BLaER1 (cell line): ENCODE data around the gene SHROOM2.

Source experiments
- H3K27ac ChIP-seq: shearing (Covaris generic); formaldehyde crosslinking; 2 replicates; pipeline ENCODE4 v1.8.1; 2022
- H3K27me3 ChIP-seq: shearing (Covaris generic); formaldehyde crosslinking; 2 replicates; pipeline ENCODE4 v1.8.1; 2022
- H3K36me3 ChIP-seq: shearing (Covaris generic); formaldehyde crosslinking; 2 replicates; pipeline ENCODE4 v1.8.1; 2022
- H3K4me1 ChIP-seq: shearing (Covaris generic); formaldehyde crosslinking; 2 replicates; pipeline ENCODE4 v1.8.1; 2022
- H3K4me2 ChIP-seq: shearing (Covaris generic); formaldehyde crosslinking; 2 replicates; pipeline ENCODE4 v1.8.1; 2022
- H3K4me3 ChIP-seq: shearing (Covaris generic); formaldehyde crosslinking; 2 replicates; pipeline ENCODE4 v1.8.1; 2022
- H3K9ac ChIP-seq: shearing (Covaris generic); formaldehyde crosslinking; 2 replicates; pipeline ENCODE4 v1.8.1; 2022
- H3K9me3 ChIP-seq: shearing (Covaris generic); formaldehyde crosslinking; 2 replicates; pipeline ENCODE4 v1.8.1; 2022
- H4K20me1 ChIP-seq: shearing (Covaris generic); formaldehyde crosslinking; 2 replicates; pipeline ENCODE4 v1.8.1; 2022
- Cebpa-rat ChIP-seq: shearing (Covaris generic); IDR thresholded peaks from 2 replicates; pipeline ENCODE4 v1.8.1; 2022

The SHROOM2 gene

GRCh38 chrX:9906919-9907318 lies 120.7 kb downstream of the SHROOM2 start:
- H3K4me1 ChIP-seq = no peaks in the 10 kb centered on the region
- H3K36me3 ChIP-seq = no peaks in the 10 kb centered on the region
- no peak overlapping the region for H3K27ac ChIP-seq
- no peak overlapping the region for H3K4me3 ChIP-seq
- no peaks in the 10 kb centered on the region for H4K20me1 ChIP-seq
- H3K27me3 ChIP-seq = no peaks in the 10 kb centered on the region
- H3K9me3 ChIP-seq = no peaks in the 10 kb centered on the region
- TF ChIP-seq Cebpa-rat = no peak
- H3K4me2 ChIP-seq = no peak overlapping the region
- no peak overlapping the region for H3K9ac ChIP-seq

DNA sequence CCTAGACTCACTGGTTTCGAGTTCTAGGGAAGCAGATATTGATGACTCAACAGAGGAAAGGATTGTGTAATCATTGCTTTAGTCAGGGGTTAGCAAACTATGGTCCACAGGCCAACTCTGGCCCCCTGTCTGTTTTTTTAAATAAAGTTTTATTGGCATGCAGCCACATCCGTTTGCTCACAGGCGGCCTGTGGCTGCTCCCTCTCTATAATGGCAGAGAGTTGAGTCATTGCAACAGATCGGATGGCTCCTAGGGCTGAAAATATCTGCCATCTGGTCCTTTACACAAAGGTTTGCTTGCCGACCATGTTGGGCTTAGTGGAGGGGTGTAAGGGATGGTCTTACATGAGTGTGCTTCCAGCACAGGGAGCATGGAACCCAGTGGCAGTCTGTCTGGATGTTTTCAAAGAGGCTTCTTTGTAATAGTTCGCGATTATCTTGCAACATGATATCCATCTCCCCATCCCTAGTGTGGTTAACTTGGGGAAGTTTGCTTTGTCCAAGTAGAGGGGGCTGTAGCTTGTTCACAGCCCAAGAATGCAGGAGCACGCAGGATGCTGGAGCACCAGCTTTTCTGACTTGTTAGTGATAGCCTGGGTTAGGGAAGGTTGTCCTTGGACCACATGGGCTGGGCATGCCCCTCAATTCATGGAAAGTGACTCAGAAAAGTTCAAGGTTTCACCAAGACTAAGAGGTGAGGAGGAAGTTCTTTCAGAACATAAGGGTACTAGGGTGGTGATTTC lies 121.6 kb downstream of the SHROOM2 start:
- no peaks in the 10 kb centered on the region for H4K20me1 ChIP-seq
- H3K27ac ChIP-seq = no peak overlapping the region
- no peaks in the 10 kb centered on the region for H3K9me3 ChIP-seq
- H3K4me2 ChIP-seq = no peak overlapping the region
- H3K4me1 ChIP-seq = no peaks in the 10 kb centered on the region
- H3K4me3 ChIP-seq = no peak overlapping the region
- no peaks in the 10 kb centered on the region for H3K27me3 ChIP-seq
- H3K9ac ChIP-seq = no peak overlapping the region
- TF ChIP-seq Cebpa-rat = no peak
- no peaks in the 10 kb centered on the region for H3K36me3 ChIP-seq

DNA sequence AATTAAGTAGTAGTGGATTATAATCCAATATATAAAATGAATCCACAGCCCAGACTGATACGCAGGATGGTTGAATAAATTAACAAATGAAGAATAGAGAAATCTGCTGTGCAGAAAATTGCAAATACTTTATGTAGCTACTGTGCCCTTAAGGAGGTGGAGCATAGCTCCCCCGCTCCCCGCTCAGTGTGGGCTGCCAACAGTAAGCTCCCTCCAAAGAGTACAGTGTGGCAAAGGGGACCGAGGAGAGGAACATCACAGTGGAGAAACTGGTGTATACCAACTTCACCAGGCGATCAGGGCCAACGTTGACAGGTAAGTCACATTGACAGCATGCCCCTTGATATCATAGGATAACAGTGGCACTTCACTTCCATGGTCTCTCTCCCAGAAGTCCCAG lies 123.0 kb downstream of the SHROOM2 start:
- Histone ChIP-seq H3K4me1 (no peaks in the 10 kb centered on the region), H3K9ac (no peak overlapping the region), H3K4me3 (no peak overlapping the region), H4K20me1 (no peaks in the 10 kb centered on the region), H3K4me2 (no peak overlapping the region), H3K9me3 (no peaks in the 10 kb centered on the region), H3K36me3 (no peaks in the 10 kb centered on the region), H3K27ac (no peak overlapping the region), H3K27me3 (no peaks in the 10 kb centered on the region)
- TF ChIP-seq Cebpa-rat = no peak

DNA sequence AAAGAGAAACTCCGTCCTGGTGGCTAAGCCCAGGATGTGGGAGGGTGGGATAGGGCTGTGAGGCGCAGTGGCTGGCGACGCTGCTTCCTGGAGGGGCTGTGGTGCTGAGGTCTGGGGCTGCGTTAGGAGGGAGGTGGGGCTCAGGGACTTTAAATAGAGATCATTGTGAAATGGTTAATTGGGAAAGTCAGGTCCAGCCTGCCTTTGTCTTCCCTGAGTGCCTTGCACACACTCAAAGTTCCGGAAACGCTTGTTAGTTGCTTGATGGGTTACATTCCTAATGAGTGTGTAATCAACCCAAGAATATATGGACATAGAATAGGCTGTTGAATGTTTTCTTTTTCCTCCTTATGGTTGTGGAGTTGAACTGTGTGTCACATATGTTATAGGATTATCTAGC lies 125.3 kb downstream of the SHROOM2 start:
- H3K4me1 ChIP-seq = no peaks in the 10 kb centered on the region
- H3K4me2 ChIP-seq = no peak overlapping the region
- TF ChIP-seq Cebpa-rat = no peak
- no peaks in the 10 kb centered on the region for H3K9me3 ChIP-seq
- H3K4me3 ChIP-seq = no peak overlapping the region
- H3K27me3 ChIP-seq = no peaks in the 10 kb centered on the region
- H3K27ac ChIP-seq = no peak overlapping the region
- H3K36me3 ChIP-seq = no peaks in the 10 kb centered on the region
- no peak overlapping the region for H3K9ac ChIP-seq
- no peaks in the 10 kb centered on the region for H4K20me1 ChIP-seq

DNA sequence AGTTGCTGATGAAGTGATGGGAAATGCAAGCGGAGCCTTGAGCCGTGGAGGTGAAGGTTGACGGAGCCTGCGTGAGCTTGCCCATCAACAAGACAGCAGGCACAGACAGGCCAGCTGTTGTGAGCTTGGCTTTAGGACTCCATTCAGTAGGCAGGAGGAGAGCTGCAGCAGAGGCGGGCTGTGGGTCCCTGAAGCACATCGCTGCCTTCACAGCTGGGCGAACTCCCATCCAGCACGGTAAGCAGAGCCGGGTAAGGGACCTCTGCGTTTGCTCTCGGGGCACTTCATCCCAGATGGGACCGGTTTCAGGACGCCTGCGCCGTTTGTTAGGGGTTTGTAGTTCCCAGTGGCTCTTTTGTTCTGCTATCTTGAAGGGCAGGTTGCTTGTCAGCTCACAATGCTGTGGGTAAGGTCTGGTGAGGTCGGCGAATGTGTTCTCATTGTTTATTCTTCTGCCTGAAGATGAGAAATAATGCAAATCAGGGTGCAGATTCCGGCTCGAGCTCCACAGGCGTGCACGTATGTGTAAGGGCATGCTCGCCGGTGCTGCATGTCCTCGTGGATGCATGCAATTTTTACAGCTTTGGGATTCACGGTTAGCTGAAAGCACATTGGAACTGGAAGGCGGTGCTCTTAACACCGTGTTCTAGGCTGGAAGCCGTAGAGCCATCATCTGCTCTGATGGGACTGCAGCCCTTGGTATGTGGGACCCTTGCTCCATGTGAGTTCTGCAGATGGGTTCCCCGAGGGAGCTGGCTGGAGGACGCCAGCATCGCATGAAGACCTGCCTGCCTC lies 126.3 kb downstream of the SHROOM2 start:
- no peaks in the 10 kb centered on the region for H4K20me1 ChIP-seq
- H3K4me3 ChIP-seq = no peak overlapping the region
- no peak overlapping the region for H3K4me2 ChIP-seq
- no peaks in the 10 kb centered on the region for H3K36me3 ChIP-seq
- no peak overlapping the region for H3K27ac ChIP-seq
- no peaks in the 10 kb centered on the region for H3K27me3 ChIP-seq
- H3K9ac ChIP-seq = no peak overlapping the region
- H3K9me3 ChIP-seq = no peaks in the 10 kb centered on the region
- no peak for TF ChIP-seq Cebpa-rat
- no peaks in the 10 kb centered on the region for H3K4me1 ChIP-seq

GRCh38 chrX:9913146-9913433 lies 126.9 kb downstream of the SHROOM2 start:
- Histone ChIP-seq H3K9ac (no peak overlapping the region), H3K4me1 (no peaks in the 10 kb centered on the region), H4K20me1 (no peaks in the 10 kb centered on the region), H3K27me3 (no peaks in the 10 kb centered on the region), H3K27ac (no peak overlapping the region), H3K4me3 (no peak overlapping the region), H3K36me3 (no peaks in the 10 kb centered on the region), H3K4me2 (no peak overlapping the region), H3K9me3 (no peaks in the 10 kb centered on the region)
- no peak for TF ChIP-seq Cebpa-rat

DNA sequence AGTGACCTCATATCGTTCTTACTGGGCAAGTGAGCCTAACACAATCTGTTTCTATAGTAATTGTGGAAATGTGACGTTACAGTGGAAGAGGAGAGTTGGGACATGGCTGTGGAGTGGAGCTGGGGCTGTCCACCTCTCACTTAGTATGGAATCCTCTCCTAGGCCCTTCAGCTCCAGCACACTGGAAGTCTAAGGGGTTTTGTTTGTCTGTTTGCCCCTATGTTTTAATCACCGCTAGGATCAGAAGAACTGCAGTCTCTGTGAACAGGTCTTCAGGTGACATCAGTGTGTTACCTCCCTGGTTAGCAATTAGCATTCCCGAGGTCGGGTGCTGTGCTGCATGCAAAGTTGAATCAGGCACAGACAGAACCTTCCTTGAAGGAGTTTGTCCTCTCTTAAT lies 131.6 kb downstream of the SHROOM2 start:
- Histone ChIP-seq H3K36me3 (no peaks in the 10 kb centered on the region), H3K27me3 (no peaks in the 10 kb centered on the region), H3K9me3 (peaks cover 6% of the 10 kb centered on the region), H4K20me1 (no peaks in the 10 kb centered on the region), H3K4me2 (no peak overlapping the region), H3K4me1 (no peaks in the 10 kb centered on the region), H3K27ac (no peak overlapping the region), H3K4me3 (no peak overlapping the region), H3K9ac (no peak overlapping the region)
- no peak for TF ChIP-seq Cebpa-rat

GRCh38 chrX:9919632-9920172 lies 133.5 kb downstream of the SHROOM2 start:
- Histone ChIP-seq H3K9me3 (peaks cover 6% of the 10 kb centered on the region), H3K36me3 (no peaks in the 10 kb centered on the region), H3K9ac (no peak overlapping the region), H3K4me3 (no peak overlapping the region), H3K4me2 (no peak overlapping the region), H4K20me1 (no peaks in the 10 kb centered on the region), H3K27ac (no peak overlapping the region), H3K27me3 (no peaks in the 10 kb centered on the region), H3K4me1 (no peaks in the 10 kb centered on the region)
- TF ChIP-seq Cebpa-rat = no peak

DNA sequence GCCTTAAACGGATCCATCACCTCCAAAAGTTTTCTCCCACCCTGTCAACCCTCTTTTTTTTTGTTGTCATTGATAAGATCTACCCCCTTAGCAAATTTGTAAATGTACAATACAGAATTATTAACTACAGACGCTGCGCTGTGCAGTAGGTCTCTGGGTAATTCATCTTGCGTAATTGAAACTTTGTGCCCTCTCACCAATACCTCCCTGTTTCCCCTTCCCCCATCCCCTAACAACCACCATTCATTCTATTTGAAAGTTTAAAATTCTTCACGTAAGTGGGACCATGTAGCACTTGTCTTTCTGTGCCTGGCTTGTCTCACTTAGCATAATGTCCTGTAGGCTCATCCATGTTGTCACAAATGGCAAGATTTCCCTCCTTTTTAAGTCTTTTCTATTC lies 135.2 kb downstream of the SHROOM2 start:
- no peak for TF ChIP-seq Cebpa-rat
- Histone ChIP-seq H3K36me3 (no peaks in the 10 kb centered on the region), H3K9me3 (peaks cover 6% of the 10 kb centered on the region), H3K4me3 (no peak overlapping the region), H4K20me1 (no peaks in the 10 kb centered on the region), H3K27ac (no peak overlapping the region), H3K4me1 (no peaks in the 10 kb centered on the region), H3K9ac (no peak overlapping the region), H3K27me3 (no peaks in the 10 kb centered on the region), H3K4me2 (no peak overlapping the region)

- Histone ChIP-seq H3K36me3 (no peaks in the 10 kb centered on the region), H3K9me3 (peaks cover 6% of the 10 kb centered on the region), H3K4me1 (no peaks in the 10 kb centered on the region), H3K4me3 (no peak overlapping the region), H4K20me1 (no peaks in the 10 kb centered on the region), H3K9ac (no peak overlapping the region), H3K27ac (no peak overlapping the region), H3K4me2 (no peak overlapping the region), H3K27me3 (no peaks in the 10 kb centered on the region)
- TF ChIP-seq Cebpa-rat = no peak
Measured at GRCh38 chrX:9923357-9923756, 137.1 kb downstream of the SHROOM2 start.
